Measurements from ENCODE around the gene KNDC1. TPM values are rescaled to one million over a fixed set of nuclear protein-coding genes. Genes with fewer than 3 reads are reported as not detected.

Gene KNDC1
- polyA plus RNA-seq, 1 donor from 2014 or later: 4.3 TPM

DNA sequence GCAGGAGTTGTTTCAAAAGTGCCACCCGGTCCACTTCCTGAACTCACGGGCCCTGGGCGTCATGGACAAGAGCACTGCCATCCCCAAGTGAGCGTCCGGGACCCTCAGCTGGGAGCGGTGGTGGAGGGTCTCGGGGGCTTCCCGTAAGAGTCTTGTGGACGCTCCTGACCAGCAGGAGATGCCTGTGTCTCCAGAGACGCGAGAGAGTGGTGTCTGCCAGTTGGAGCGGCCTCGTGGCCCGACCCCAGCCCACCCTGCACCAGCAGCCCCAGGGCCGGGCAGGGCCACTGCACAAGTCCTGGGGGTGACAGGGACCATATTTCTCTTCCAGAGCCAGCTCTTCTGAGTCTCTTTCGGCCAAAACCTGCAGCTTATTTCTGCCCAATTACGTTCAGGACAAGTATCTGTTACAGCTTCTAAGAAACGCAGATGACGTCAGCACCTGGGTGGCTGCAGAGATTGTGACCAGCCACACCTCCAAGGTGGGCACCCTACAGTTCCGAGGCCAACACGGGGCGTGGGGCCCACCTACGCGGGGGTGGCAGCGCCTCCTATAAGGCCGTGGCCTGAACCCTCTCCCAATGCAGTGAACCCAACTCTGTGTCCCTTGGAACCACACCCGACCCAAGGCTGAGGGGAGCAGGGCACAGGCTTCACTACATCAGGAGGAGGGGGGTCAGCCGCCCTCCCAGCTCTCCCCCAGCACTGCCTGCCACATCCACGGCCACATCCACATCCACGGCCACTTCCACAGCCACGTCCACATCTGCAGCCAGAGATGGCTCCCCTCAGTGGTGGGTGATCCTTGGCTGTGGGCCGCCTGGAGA, 53.8 kb downstream of the KNDC1 start:
- Histone ChIP-seq H3K4me3 (ENCODE audit: low read length) (no peak overlapping the region), H3K4me2 (ENCODE audit: low read length) (no peak overlapping the region), H3F3A (ENCODE audit: insufficient read depth, low read length, poor library complexity, severe bottlenecking) (no peaks in the 10 kb centered on the region), H3K9me2 (ENCODE audit: insufficient read depth, low read length) (no peaks in the 10 kb centered on the region), H4K20me1 (ENCODE audit: insufficient read depth) (no peaks in the 10 kb centered on the region), H3K79me2 (replicated peaks; ENCODE audit: insufficient read depth, low read length) (no peaks in the 10 kb centered on the region), H3K27me3 (ENCODE audit: insufficient read depth, low read depth, low read length) (no peaks in the 10 kb centered on the region), H2AFZ (ENCODE audit: low read depth, low read length) (no peak overlapping the region), H3K9ac (ENCODE audit: low read length) (no peak overlapping the region), H3K9me3 (ENCODE audit: low read length) (no peaks in the 10 kb centered on the region), H3K36me3 (ENCODE audit: insufficient read depth, low read length) (no peaks in the 10 kb centered on the region), H3K27ac (ENCODE audit: low read length) (no peak overlapping the region)
- TF ChIP-seq POLR2AphosphoS5 (IDR thresholded peaks at IDR 0.05) (no peak), SMC3 (conservative IDR thresholded peaks at IDR 0.05; ENCODE audit: poor library complexity) (no peak), EP300 (conservative IDR thresholded peaks at IDR 0.05; ENCODE audit: poor library complexity, severe bottlenecking) (no peak), EZH2 (IDR thresholded peaks at IDR 0.05; ENCODE audit: borderline replicate concordance, insufficient read depth, low read length, poor library complexity, severe bottlenecking) (no peak), MXI1 (conservative IDR thresholded peaks at IDR 0.05; ENCODE audit: poor library complexity, severe bottlenecking) (no peak), RAD21 (conservative IDR thresholded peaks at IDR 0.05) (no peak), TAF1 (IDR thresholded peaks at IDR 0.05; ENCODE audit: low read depth) (no peak)
- TF ChIP-seq, protein P1, sequence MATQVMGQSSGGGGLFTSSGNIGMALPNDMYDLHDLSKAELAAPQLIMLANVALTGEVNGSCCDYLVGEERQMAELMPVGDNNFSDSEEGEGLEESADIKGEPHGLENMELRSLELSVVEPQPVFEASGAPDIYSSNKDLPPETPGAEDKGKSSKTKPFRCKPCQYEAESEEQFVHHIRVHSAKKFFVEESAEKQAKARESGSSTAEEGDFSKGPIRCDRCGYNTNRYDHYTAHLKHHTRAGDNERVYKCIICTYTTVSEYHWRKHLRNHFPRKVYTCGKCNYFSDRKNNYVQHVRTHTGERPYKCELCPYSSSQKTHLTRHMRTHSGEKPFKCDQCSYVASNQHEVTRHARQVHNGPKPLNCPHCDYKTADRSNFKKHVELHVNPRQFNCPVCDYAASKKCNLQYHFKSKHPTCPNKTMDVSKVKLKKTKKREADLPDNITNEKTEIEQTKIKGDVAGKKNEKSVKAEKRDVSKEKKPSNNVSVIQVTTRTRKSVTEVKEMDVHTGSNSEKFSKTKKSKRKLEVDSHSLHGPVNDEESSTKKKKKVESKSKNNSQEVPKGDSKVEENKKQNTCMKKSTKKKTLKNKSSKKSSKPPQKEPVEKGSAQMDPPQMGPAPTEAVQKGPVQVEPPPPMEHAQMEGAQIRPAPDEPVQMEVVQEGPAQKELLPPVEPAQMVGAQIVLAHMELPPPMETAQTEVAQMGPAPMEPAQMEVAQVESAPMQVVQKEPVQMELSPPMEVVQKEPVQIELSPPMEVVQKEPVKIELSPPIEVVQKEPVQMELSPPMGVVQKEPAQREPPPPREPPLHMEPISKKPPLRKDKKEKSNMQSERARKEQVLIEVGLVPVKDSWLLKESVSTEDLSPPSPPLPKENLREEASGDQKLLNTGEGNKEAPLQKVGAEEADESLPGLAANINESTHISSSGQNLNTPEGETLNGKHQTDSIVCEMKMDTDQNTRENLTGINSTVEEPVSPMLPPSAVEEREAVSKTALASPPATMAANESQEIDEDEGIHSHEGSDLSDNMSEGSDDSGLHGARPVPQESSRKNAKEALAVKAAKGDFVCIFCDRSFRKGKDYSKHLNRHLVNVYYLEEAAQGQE (IDR thresholded peaks at IDR 0.05; ENCODE audit: borderline replicate concordance): no peak
- TF ChIP-seq, protein P2, sequence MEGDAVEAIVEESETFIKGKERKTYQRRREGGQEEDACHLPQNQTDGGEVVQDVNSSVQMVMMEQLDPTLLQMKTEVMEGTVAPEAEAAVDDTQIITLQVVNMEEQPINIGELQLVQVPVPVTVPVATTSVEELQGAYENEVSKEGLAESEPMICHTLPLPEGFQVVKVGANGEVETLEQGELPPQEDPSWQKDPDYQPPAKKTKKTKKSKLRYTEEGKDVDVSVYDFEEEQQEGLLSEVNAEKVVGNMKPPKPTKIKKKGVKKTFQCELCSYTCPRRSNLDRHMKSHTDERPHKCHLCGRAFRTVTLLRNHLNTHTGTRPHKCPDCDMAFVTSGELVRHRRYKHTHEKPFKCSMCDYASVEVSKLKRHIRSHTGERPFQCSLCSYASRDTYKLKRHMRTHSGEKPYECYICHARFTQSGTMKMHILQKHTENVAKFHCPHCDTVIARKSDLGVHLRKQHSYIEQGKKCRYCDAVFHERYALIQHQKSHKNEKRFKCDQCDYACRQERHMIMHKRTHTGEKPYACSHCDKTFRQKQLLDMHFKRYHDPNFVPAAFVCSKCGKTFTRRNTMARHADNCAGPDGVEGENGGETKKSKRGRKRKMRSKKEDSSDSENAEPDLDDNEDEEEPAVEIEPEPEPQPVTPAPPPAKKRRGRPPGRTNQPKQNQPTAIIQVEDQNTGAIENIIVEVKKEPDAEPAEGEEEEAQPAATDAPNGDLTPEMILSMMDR (IDR thresholded peaks at IDR 0.05; ENCODE audit: poor library complexity, severe bottlenecking): no peak

DNA sequence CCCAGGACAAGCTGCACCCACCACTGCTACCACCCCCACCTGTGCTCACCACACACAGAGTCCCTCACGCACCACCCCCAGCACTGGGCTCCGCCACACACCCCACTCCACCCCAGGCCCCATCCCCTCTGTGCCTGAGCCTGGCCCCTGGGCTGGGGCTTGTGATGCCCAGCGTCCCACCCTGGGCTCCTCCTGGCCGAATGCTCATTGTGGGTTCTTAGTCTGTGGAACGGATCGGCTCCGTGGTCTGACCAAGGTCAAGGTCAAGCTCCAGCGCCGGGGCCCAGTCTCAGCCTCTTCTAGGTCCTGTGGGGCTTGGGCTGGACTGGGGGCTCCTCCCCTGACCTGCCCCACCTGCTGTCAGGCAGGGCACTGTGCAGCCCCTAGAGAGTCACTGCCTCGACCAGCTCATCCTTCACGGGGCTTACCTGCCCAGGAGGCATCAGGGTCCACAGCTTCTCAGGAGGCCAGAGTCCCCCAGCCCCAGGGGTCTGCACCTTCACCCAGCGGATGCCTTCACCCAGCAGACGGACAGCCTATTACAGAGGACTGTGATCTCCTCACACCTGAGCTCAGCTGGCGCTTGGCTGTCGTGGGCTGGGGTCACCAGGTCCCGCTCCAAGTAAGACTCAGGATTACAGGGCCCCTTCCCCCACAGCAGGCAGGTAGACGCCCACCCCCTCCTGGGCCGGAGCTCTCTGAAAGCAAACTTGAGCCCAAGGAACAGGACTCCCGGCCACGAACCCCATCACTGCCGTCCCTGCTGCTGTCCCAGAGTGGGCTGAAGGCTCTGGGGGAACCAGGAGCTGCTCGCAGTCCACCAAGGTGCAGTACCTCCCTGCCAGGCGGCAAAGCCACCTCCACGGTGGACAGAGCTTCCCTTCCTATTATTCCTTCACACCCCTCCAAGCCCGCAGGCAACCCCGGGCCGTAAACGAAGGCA, 54.7 kb downstream of the KNDC1 start:
- Histone ChIP-seq H3K79me2 (replicated peaks; ENCODE audit: insufficient read depth, low read length) (no peaks in the 10 kb centered on the region), H2AFZ (ENCODE audit: low read depth, low read length) (no peak overlapping the region), H3K36me3 (ENCODE audit: insufficient read depth, low read length) (no peaks in the 10 kb centered on the region), H3K27ac (ENCODE audit: low read length) (no peak overlapping the region), H4K20me1 (ENCODE audit: insufficient read depth) (no peaks in the 10 kb centered on the region), H3F3A (ENCODE audit: insufficient read depth, low read length, poor library complexity, severe bottlenecking) (no peaks in the 10 kb centered on the region), H3K9ac (ENCODE audit: low read length) (no peak overlapping the region), H3K9me2 (ENCODE audit: insufficient read depth, low read length) (no peaks in the 10 kb centered on the region), H3K27me3 (ENCODE audit: insufficient read depth, low read depth, low read length) (no peaks in the 10 kb centered on the region), H3K4me3 (ENCODE audit: low read length) (no peak overlapping the region), H3K4me2 (ENCODE audit: low read length) (no peak overlapping the region), H3K9me3 (ENCODE audit: low read length) (no peaks in the 10 kb centered on the region)
- TF ChIP-seq MXI1 (conservative IDR thresholded peaks at IDR 0.05; ENCODE audit: poor library complexity, severe bottlenecking) (no peak), POLR2AphosphoS5 (IDR thresholded peaks at IDR 0.05) (no peak), TAF1 (IDR thresholded peaks at IDR 0.05; ENCODE audit: low read depth) (no peak), RAD21 (conservative IDR thresholded peaks at IDR 0.05) (no peak), SMC3 (conservative IDR thresholded peaks at IDR 0.05; ENCODE audit: poor library complexity) (no peak), EZH2 (IDR thresholded peaks at IDR 0.05; ENCODE audit: borderline replicate concordance, insufficient read depth, low read length, poor library complexity, severe bottlenecking) (no peak), EP300 (conservative IDR thresholded peaks at IDR 0.05; ENCODE audit: poor library complexity, severe bottlenecking) (no peak)
- TF ChIP-seq, protein P2 (IDR thresholded peaks at IDR 0.05; ENCODE audit: poor library complexity, severe bottlenecking): no peak
- TF ChIP-seq, protein P1 (IDR thresholded peaks at IDR 0.05; ENCODE audit: borderline replicate concordance): no peak
